ENCODE measurements around the gene CPED1.

Gene CPED1

DNA sequence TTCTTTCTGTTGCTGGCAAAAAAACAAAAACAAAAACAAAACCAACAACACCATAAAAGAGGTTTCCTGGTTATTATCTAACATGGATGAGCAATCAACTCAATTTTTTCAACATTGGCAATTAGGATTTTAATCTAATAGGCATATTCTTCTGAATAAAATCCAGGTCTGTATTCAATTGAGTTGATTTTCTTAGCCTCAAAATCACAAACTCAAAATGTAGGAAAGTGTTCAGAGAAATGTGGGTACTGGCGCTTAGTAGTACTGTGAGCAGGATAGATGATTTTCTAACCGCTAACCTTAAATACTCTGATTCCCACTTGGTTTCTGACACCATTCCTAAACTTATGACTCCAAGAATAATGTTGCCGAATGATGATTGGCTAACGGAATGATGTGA, 345.9 kb downstream of the CPED1 start:
- H3K9me3 Mint-ChIP-seq = no peaks in the 10 kb centered on the region
- ATAC-seq = no peak
- H3K36me3 Mint-ChIP-seq (ENCODE audit: low read depth) = peaks cover 4% of the 10 kb centered on the region
- no peak for DNase-seq
- peaks cover 36% of the 10 kb centered on the region for H3K27me3 Mint-ChIP-seq
- H3K4me3 Mint-ChIP-seq = no peak overlapping the region
- H3K27ac Mint-ChIP-seq = no peak overlapping the region
- peaks cover 7% of the 10 kb centered on the region for H3K4me1 Mint-ChIP-seq

DNA sequence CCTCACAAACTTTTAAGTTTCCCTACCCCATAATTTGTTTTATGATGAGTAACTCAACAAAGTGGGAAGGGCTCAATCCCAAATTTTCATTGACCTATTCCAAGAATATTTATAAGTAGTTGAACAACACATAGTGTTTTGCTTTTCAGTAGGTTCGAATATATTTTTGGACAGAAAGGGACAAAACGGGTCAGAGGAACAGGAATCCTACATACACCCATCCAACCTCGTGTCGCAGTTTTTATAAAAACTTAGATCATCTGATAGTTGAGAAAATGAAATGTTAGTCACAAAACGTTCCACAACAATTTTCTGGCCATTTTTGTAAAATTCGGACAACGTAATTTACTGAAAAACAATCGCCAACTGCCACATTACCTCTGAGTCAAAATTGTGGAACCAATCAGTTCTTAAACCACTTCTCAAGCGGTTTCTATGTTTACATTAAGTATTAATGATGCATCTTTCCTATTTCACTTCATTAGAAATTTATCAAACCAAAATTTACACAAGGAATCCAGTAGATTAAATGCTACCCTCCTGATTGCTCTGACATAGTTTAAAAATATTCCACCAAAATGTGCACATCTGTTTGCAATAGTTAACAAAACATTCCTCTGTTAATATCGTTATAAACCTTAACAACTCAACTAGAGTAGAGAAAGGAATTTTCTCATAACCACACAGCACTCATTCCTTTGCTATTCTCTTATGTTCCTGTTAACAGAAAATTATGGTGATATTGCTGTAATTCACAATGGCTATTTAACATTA, 346.6 kb downstream of the CPED1 start:
- peaks cover 4% of the 10 kb centered on the region for H3K36me3 Mint-ChIP-seq (ENCODE audit: low read depth)
- no peak for DNase-seq

DNA sequence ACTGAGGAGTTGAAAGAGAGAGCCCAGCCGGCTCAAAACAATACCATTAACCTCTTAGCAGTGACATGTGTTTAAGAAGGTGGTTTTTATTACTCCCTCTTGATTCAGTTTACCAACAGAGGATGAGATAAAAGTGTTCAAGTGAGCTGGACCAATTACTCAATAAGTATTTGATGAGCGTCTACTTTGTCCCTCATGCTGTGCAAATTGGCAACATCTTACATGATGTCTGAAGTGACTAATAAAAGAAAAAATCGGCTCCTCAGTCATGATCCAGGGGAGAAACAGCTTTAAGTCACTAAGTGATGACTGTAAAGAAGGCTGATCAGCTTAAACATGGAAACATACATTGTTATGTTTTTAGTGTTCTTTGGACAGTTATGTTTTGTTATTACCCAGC, 348.1 kb downstream of the CPED1 start:
- Mint-ChIP-seq H3K27me3 (peaks cover 16% of the 10 kb centered on the region), H3K9me3 (no peaks in the 10 kb centered on the region), H3K36me3 (ENCODE audit: low read depth) (peaks cover 4% of the 10 kb centered on the region), H3K4me3 (no peak overlapping the region), H3K27ac (no peak overlapping the region), H3K4me1 (no peaks in the 10 kb centered on the region)
- DNase-seq (no peak), ATAC-seq (no peak)

More for the DNA sequence above, 346.6 kb downstream of the CPED1 start:
- H3K27me3 Mint-ChIP-seq = peaks cover 29% of the 10 kb centered on the region
- no peak for ATAC-seq
- H3K4me1 Mint-ChIP-seq = peaks cover 5% of the 10 kb centered on the region
- no peak overlapping the region for H3K27ac Mint-ChIP-seq
- H3K9me3 Mint-ChIP-seq = no peaks in the 10 kb centered on the region
- H3K4me3 Mint-ChIP-seq = no peak overlapping the region

DNA sequence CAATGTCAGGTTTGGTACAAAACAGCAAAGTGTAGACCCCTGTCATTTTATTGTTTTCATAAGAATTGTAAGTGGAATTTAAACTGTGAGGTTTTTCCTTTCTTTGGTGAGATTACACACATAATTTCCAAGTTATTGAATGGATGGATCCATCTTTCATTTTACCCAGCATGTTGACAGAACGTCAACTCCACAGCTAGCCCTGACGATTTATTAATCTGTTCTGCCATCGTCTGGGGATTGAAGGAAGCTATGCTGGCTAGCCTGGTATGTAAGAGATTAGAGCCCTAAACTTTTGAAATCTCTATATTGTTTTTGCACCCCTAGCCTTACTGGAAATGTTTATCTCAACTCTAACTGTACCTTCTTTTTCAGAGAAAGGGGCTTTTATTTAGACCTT, 348.9 kb downstream of the CPED1 start:
- Mint-ChIP-seq H3K4me1 (no peaks in the 10 kb centered on the region), H3K27ac (no peak overlapping the region), H3K36me3 (ENCODE audit: low read depth) (peaks cover 11% of the 10 kb centered on the region), H3K9me3 (no peaks in the 10 kb centered on the region), H3K27me3 (peaks cover 14% of the 10 kb centered on the region), H3K4me3 (no peak overlapping the region)
- DNase-seq (no peak), ATAC-seq (no peak)

DNA sequence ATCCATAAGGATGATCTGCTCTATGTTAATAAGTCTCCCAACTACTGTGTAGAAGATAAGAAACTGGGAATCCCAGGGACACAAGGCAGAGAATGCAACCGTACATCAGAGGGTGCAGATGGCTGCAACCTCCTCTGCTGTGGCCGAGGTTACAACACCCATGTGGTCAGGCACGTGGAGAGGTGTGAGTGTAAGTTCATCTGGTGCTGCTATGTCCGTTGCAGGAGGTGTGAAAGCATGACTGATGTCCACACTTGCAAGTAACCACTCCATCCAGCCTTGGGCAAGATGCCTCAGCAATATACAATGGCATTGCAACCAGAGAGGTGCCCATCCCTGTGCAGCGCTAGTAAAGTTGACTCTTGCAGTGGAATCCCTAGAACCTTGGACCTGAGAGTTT, 350.6 kb downstream of the CPED1 start:
- Mint-ChIP-seq H3K27me3 (peaks cover 13% of the 10 kb centered on the region), H3K9me3 (no peaks in the 10 kb centered on the region), H3K4me3 (no peak overlapping the region), H3K4me1 (no peaks in the 10 kb centered on the region), H3K36me3 (ENCODE audit: low read depth) (peaks cover 15% of the 10 kb centered on the region), H3K27ac (no peak overlapping the region)
- peak; percentile 28 for ATAC-seq
- DNase-seq = no peak

DNA sequence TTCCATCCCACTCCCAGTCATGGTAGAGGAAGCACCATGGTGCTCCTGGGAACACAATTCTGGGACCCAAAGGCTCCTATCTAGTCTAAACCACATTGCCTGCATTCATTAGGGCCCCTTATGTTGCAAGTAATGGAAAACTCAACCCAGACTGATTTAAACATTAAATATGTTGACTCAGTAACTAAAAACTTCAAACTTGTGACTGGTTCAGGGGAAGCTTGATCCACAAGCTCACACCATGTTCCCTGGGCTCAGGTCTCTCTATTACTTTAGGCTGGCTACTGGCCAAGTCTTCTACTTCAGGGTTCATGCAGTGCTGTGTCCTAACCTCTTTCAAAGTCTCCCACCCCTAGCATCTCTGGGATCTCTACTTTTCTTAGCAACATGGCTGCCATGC, 353.4 kb downstream of the CPED1 start:
- Mint-ChIP-seq H3K9me3 (no peaks in the 10 kb centered on the region), H3K27ac (no peak overlapping the region), H3K4me1 (no peaks in the 10 kb centered on the region), H3K27me3 (no peaks in the 10 kb centered on the region), H3K4me3 (no peak overlapping the region), H3K36me3 (ENCODE audit: low read depth) (peaks cover 21% of the 10 kb centered on the region)
- ATAC-seq (no peak), DNase-seq (no peak)

DNA sequence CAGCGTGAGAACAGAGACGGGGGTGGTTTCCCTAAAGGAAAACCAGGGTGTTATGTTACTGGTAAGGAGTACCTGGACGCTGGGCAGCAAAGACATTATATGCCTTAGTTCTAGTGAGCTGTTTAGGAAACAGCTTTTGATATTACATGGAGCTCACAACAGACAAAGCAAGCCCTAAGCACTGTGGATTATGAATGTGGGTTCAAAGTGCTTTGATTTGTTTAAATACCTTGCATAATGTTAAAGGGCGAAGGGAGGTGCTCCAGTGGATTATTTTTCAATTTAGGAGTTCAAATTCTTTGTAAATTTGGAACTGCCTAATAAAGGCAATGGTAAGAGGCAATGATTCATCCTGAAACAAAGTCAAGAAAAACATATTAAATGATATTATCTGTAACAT, 354.1 kb downstream of the CPED1 start:
- no peak overlapping the region for H3K27ac Mint-ChIP-seq

DNA sequence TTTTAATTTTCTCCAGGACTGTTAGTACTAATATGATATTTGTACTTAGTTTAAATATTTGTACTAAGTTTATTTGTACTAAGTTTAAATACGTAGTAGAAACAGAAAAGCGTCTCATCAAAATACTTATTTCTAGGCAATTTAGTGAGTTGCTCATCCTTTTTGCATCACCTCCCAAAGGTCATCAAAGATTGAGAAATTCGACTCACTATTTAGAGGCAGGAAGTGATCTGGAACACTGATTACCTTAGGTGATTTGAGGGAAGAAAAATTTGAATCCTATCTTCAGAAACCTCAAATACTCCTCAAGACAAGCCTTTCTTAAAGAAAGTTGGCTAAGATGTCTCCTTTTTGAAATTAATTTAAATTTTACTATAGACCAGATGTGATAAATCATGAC, 354.8 kb downstream of the CPED1 start:
- Mint-ChIP-seq H3K27ac (no peak overlapping the region), H3K27me3 (no peaks in the 10 kb centered on the region), H3K4me3 (no peak overlapping the region), H3K9me3 (no peaks in the 10 kb centered on the region), H3K4me1 (no peaks in the 10 kb centered on the region), H3K36me3 (ENCODE audit: low read depth) (peaks cover 30% of the 10 kb centered on the region)
- DNase-seq (no peak), ATAC-seq (no peak)

More for the DNA sequence above, 354.1 kb downstream of the CPED1 start:
- Mint-ChIP-seq H3K4me1 (no peaks in the 10 kb centered on the region), H3K36me3 (ENCODE audit: low read depth) (peaks cover 28% of the 10 kb centered on the region), H3K27me3 (no peaks in the 10 kb centered on the region), H3K4me3 (no peak overlapping the region), H3K9me3 (no peaks in the 10 kb centered on the region)
- ATAC-seq (no peak), DNase-seq (no peak)

DNA sequence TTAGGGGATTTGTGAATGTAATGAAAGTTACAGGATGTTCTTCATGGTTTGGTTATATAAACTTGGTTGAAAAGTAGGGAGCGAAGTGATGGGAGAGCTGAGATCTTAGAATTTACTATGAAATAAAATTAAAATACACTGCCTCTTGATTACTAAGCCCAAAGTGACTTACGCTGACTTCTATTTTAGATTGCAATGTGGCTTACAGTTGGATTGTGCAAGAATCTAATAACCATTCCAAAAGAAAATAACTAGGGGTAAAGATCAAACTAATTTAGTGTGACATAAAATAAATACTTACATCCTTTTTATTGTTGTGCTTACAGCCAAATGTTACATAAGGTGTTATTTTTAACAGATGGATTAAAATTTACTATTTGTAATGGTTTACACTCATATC, 355.6 kb downstream of the CPED1 start:
- H3K27me3 Mint-ChIP-seq = no peaks in the 10 kb centered on the region
- no peak for ATAC-seq
- no peaks in the 10 kb centered on the region for H3K9me3 Mint-ChIP-seq
- no peak for DNase-seq
- peaks cover 26% of the 10 kb centered on the region for H3K36me3 Mint-ChIP-seq (ENCODE audit: low read depth)
- H3K27ac Mint-ChIP-seq = no peak overlapping the region
- no peaks in the 10 kb centered on the region for H3K4me1 Mint-ChIP-seq
- no peak overlapping the region for H3K4me3 Mint-ChIP-seq

DNA sequence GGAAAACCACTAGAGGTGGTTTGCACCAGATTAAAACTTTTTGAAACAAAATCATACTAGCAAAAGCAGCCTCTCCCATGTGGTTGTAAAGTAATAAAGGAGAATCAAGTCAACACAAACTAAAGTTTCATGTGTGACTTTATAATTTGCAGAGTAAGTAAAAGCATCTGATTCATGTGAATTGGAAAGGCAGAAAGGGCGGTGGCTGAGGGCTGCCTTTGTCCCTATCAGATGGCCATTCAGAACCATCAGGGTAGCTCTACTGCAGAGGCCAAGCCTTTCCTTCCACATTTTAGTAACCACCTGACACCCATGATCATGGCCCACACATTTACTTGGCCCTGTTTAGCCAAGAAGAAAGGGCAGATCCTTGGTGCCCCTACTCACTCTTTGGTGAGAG, 356.0 kb downstream of the CPED1 start:
- DNase-seq (no peak), ATAC-seq (no peak)
- H3K9me3 Mint-ChIP-seq = no peaks in the 10 kb centered on the region
- no peak overlapping the region for H3K4me3 Mint-ChIP-seq
- no peaks in the 10 kb centered on the region for H3K27me3 Mint-ChIP-seq
- no peaks in the 10 kb centered on the region for H3K4me1 Mint-ChIP-seq
- no peak overlapping the region for H3K27ac Mint-ChIP-seq
- H3K36me3 Mint-ChIP-seq (ENCODE audit: low read depth) = peaks cover 26% of the 10 kb centered on the region
